ENCODE measurements around the gene P4HTM.

Gene P4HTM

GRCh38 chr3:49025793-49026520, 35.9 kb downstream of the P4HTM start:
- Histone ChIP-seq H3K27ac (ENCODE audit: low read depth, low read length, severe bottlenecking) (peak overlapping the region; percentile 13), H3K4me1 (ENCODE audit: control insufficient read depth, insufficient read depth, low read length, poor library complexity, severe bottlenecking) (no peaks in the 10 kb centered on the region), H3K4me3 (ENCODE audit: extremely low read depth, insufficient read depth, low read length, poor library complexity, severe bottlenecking) (no peak overlapping the region), H3K9me3 (ENCODE audit: control insufficient read depth, low read length) (no peaks in the 10 kb centered on the region), H3K36me3 (ENCODE audit: control insufficient read depth, insufficient read depth, low read length) (peaks cover 72% of the 10 kb centered on the region)
- 100% methylated on average over 2 to 6 of the region's 8 CpGs for WGBS, 2 experiments (ENCODE audit: insufficient coverage in 2 of 2)

- Histone ChIP-seq H3K9me3 (ENCODE audit: control insufficient read depth, low read length) (no peaks in the 10 kb centered on the region), H3K27ac (ENCODE audit: low read depth, low read length, severe bottlenecking) (peak overlapping the region; percentile 13), H3K4me3 (ENCODE audit: extremely low read depth, insufficient read depth, low read length, poor library complexity, severe bottlenecking) (no peak overlapping the region), H3K36me3 (ENCODE audit: control insufficient read depth, insufficient read depth, low read length) (peaks cover 78% of the 10 kb centered on the region), H3K4me1 (ENCODE audit: control insufficient read depth, insufficient read depth, low read length, poor library complexity, severe bottlenecking) (no peaks in the 10 kb centered on the region)
- WGBS, 2 experiments (ENCODE audit: insufficient coverage in 2 of 2) = 96% methylated on average over 3 of the region's 3 CpGs
These were observed 36.5 kb downstream of the P4HTM start for GRCh38 chr3:49026536-49026935.

GRCh38 chr3:49027634-49028033, 37.6 kb downstream of the P4HTM start:
- WGBS, 2 experiments (ENCODE audit: insufficient coverage in 2 of 2) = 95 to 98% methylated on average over 7 of the region's 9 CpGs
- H3K4me1 ChIP-seq (ENCODE audit: control insufficient read depth, insufficient read depth, low read length, poor library complexity, severe bottlenecking) = no peaks in the 10 kb centered on the region
- H3K27ac ChIP-seq (ENCODE audit: low read depth, low read length, severe bottlenecking) = no peak overlapping the region
- peaks cover 89% of the 10 kb centered on the region for H3K36me3 ChIP-seq (ENCODE audit: control insufficient read depth, insufficient read depth, low read length)
- no peak overlapping the region for H3K4me3 ChIP-seq (ENCODE audit: extremely low read depth, insufficient read depth, low read length, poor library complexity, severe bottlenecking)
- no peaks in the 10 kb centered on the region for H3K9me3 ChIP-seq (ENCODE audit: control insufficient read depth, low read length)

GRCh38 chr3:49028298-49028672, 38.2 kb downstream of the P4HTM start:
- whole genome bisulfite sequencing, 2 experiments (ENCODE audit: insufficient coverage in 2 of 2) = 100% methylated on average over 1 of the region's 4 CpGs
- H3K36me3 ChIP-seq (ENCODE audit: control insufficient read depth, insufficient read depth, low read length) = peaks cover 89% of the 10 kb centered on the region
- no peaks in the 10 kb centered on the region for H3K4me1 ChIP-seq (ENCODE audit: control insufficient read depth, insufficient read depth, low read length, poor library complexity, severe bottlenecking)
- no peaks in the 10 kb centered on the region for H3K9me3 ChIP-seq (ENCODE audit: control insufficient read depth, low read length)
- no peak overlapping the region for H3K27ac ChIP-seq (ENCODE audit: low read depth, low read length, severe bottlenecking)
- H3K4me3 ChIP-seq (ENCODE audit: extremely low read depth, insufficient read depth, low read length, poor library complexity, severe bottlenecking) = peak overlapping the region; percentile 58

- 7 to 11% methylated on average over 49 to 53 of the region's 55 CpGs for WGBS, 2 experiments (ENCODE audit: insufficient coverage in 2 of 2)
- Histone ChIP-seq H3K27ac (ENCODE audit: low read depth, low read length, severe bottlenecking) (peak within 1 kb of the TSS; percentile 77), H3K4me1 (ENCODE audit: control insufficient read depth, insufficient read depth, low read length, poor library complexity, severe bottlenecking) (no peaks in the 10 kb centered on the region), H3K4me3 (ENCODE audit: extremely low read depth, insufficient read depth, low read length, poor library complexity, severe bottlenecking) (peak within 1 kb of the TSS; percentile 58), H3K36me3 (ENCODE audit: control insufficient read depth, insufficient read depth, low read length) (peaks cover 88% of the 10 kb centered on the region), H3K9me3 (ENCODE audit: control insufficient read depth, low read length) (no peaks in the 10 kb centered on the region)
These were observed 38.9 kb downstream of the P4HTM start, which contains the start of gene IMPDH2 for GRCh38 chr3:49028673-49029562. TSS of gene IMPDH2 (minus strand) at chr3:49029398. CDS start at chr3:49029350, 48 bp downstream.

GRCh38 chr3:49029563-49029884, 39.5 kb downstream of the P4HTM start:
- H3K27ac ChIP-seq (ENCODE audit: low read depth, low read length, severe bottlenecking) = peak overlapping the region; percentile 55
- 0 to 7% methylated on average over 2 of the region's 7 CpGs for WGBS, 2 experiments (ENCODE audit: insufficient coverage in 2 of 2)
- H3K9me3 ChIP-seq (ENCODE audit: control insufficient read depth, low read length) = no peaks in the 10 kb centered on the region
- peaks cover 87% of the 10 kb centered on the region for H3K36me3 ChIP-seq (ENCODE audit: control insufficient read depth, insufficient read depth, low read length)
- H3K4me1 ChIP-seq (ENCODE audit: control insufficient read depth, insufficient read depth, low read length, poor library complexity, severe bottlenecking) = no peaks in the 10 kb centered on the region
- no peak overlapping the region for H3K4me3 ChIP-seq (ENCODE audit: extremely low read depth, insufficient read depth, low read length, poor library complexity, severe bottlenecking)

GRCh38 chr3:49030321-49030720, 40.3 kb downstream of the P4HTM start:
- Histone ChIP-seq H3K36me3 (ENCODE audit: control insufficient read depth, insufficient read depth, low read length) (peaks cover 87% of the 10 kb centered on the region), H3K9me3 (ENCODE audit: control insufficient read depth, low read length) (no peaks in the 10 kb centered on the region), H3K4me1 (ENCODE audit: control insufficient read depth, insufficient read depth, low read length, poor library complexity, severe bottlenecking) (no peaks in the 10 kb centered on the region), H3K27ac (ENCODE audit: low read depth, low read length, severe bottlenecking) (no peak overlapping the region), H3K4me3 (ENCODE audit: extremely low read depth, insufficient read depth, low read length, poor library complexity, severe bottlenecking) (no peak overlapping the region)
- 96 to 100% methylated on average over 3 to 4 of the region's 6 CpGs for WGBS, 2 experiments (ENCODE audit: insufficient coverage in 2 of 2)

- H3K4me1 ChIP-seq (ENCODE audit: control insufficient read depth, insufficient read depth, low read length, poor library complexity, severe bottlenecking) = no peaks in the 10 kb centered on the region
- H3K4me3 ChIP-seq (ENCODE audit: extremely low read depth, insufficient read depth, low read length, poor library complexity, severe bottlenecking) = no peak overlapping the region
- 88 to 93% methylated on average over 5 of the region's 6 CpGs for WGBS, 2 experiments (ENCODE audit: insufficient coverage in 2 of 2)
- H3K9me3 ChIP-seq (ENCODE audit: control insufficient read depth, low read length) = no peaks in the 10 kb centered on the region
- no peak overlapping the region for H3K27ac ChIP-seq (ENCODE audit: low read depth, low read length, severe bottlenecking)
- H3K36me3 ChIP-seq (ENCODE audit: control insufficient read depth, insufficient read depth, low read length) = peaks cover 85% of the 10 kb centered on the region
These were observed 42.7 kb downstream of the P4HTM start for GRCh38 chr3:49032646-49033304.

GRCh38 chr3:49034650-49035049, 44.6 kb downstream of the P4HTM start:
- 90 to 94% methylated on average over 2 of the region's 2 CpGs for WGBS, 2 experiments (ENCODE audit: insufficient coverage in 2 of 2)
- no peak overlapping the region for H3K4me3 ChIP-seq (ENCODE audit: extremely low read depth, insufficient read depth, low read length, poor library complexity, severe bottlenecking)
- peaks cover 94% of the 10 kb centered on the region for H3K36me3 ChIP-seq (ENCODE audit: control insufficient read depth, insufficient read depth, low read length)
- no peaks in the 10 kb centered on the region for H3K9me3 ChIP-seq (ENCODE audit: control insufficient read depth, low read length)
- H3K4me1 ChIP-seq (ENCODE audit: control insufficient read depth, insufficient read depth, low read length, poor library complexity, severe bottlenecking) = no peaks in the 10 kb centered on the region
- H3K27ac ChIP-seq (ENCODE audit: low read depth, low read length, severe bottlenecking) = no peak overlapping the region

GRCh38 chr3:49035281-49035680, 45.2 kb downstream of the P4HTM start:
- H3K36me3 ChIP-seq (ENCODE audit: control insufficient read depth, insufficient read depth, low read length) = peaks cover 94% of the 10 kb centered on the region
- WGBS, 2 experiments (ENCODE audit: insufficient coverage in 2 of 2) = 93 to 94% methylated on average over 2 to 3 of the region's 3 CpGs
- no peak overlapping the region for H3K27ac ChIP-seq (ENCODE audit: low read depth, low read length, severe bottlenecking)
- no peak overlapping the region for H3K4me3 ChIP-seq (ENCODE audit: extremely low read depth, insufficient read depth, low read length, poor library complexity, severe bottlenecking)
- H3K4me1 ChIP-seq (ENCODE audit: control insufficient read depth, insufficient read depth, low read length, poor library complexity, severe bottlenecking) = no peaks in the 10 kb centered on the region
- no peaks in the 10 kb centered on the region for H3K9me3 ChIP-seq (ENCODE audit: control insufficient read depth, low read length)

Measured in mesodermal cell (in vitro differentiated cells).